MM.1S (cell line): Measurements from ENCODE around the gene GCC2.

ENCODE experiments used
- CTCF ChIP-seq: fragments of 300-600 bp; sonication (generic); IDR thresholded peaks from 2 replicates; pipeline ENCODE4 v1.5.1; 2016; ENCODE audit warnings: antibody characterized with exemption, low read length, mixed read lengths
- EZH2 ChIP-seq: fragments of 300-600 bp; sonication (generic); optimal IDR thresholded peaks from 2 replicates; pipeline ENCODE3; 2017; ENCODE audit warnings: low read depth, mild to moderate bottlenecking, antibody characterized with exemption, low read length, mixed read lengths
- EZH2phosphoT487 ChIP-seq: fragments of 300-600 bp; sonication (generic); IDR thresholded peaks from 2 replicates; pipeline ENCODE4 v1.6.1; 2018; ENCODE audit warnings: antibody characterized with exemption, low read length

- no peak for TF ChIP-seq CTCF
- TF ChIP-seq EZH2, result no peak
- no peak for TF ChIP-seq EZH2phosphoT487
These were observed 1.9 kb downstream of the GCC2 start for GRCh38 chr2:108450863-108451262.
